Measurements from ENCODE around the gene OR2M5. TPM values are rescaled to one million over a fixed set of nuclear protein-coding genes. Genes with fewer than 3 reads are reported as not detected.

OR2M5 gene
- total RNA-seq, 1 donor from 2014 or later = not detected

GRCh38 chr1:248183996-248184395 lies 39.0 kb downstream of the OR2M5 start:
- H3K4me3 Mint-ChIP-seq (ENCODE audit: unreplicated experiment) = no peak overlapping the region
- H3K9me3 Mint-ChIP-seq (ENCODE audit: low read depth) = peaks cover 55% of the 10 kb centered on the region
- peaks cover 2% of the 10 kb centered on the region for H3K36me3 Mint-ChIP-seq (ENCODE audit: low read depth)
- H3K27me3 Mint-ChIP-seq (ENCODE audit: low read depth) = no peaks in the 10 kb centered on the region
- no peak for DNase-seq (ENCODE audit: low spot score)
- H3K27ac Mint-ChIP-seq (ENCODE audit: unreplicated experiment) = no peak overlapping the region
- no peak for TF ChIP-seq CTCF (IDR thresholded peaks at IDR 0.05)
- H3K4me1 Mint-ChIP-seq (ENCODE audit: low read depth) = no peaks in the 10 kb centered on the region

GRCh38 chr1:248187363-248187762 lies 42.4 kb downstream of the OR2M5 start:
- no peaks in the 10 kb centered on the region for H3K4me1 Mint-ChIP-seq (ENCODE audit: low read depth)
- no peak for TF ChIP-seq CTCF (IDR thresholded peaks at IDR 0.05)
- H3K4me3 Mint-ChIP-seq (ENCODE audit: unreplicated experiment) = no peak overlapping the region
- peaks cover 52% of the 10 kb centered on the region for H3K9me3 Mint-ChIP-seq (ENCODE audit: low read depth)
- no peaks in the 10 kb centered on the region for H3K27me3 Mint-ChIP-seq (ENCODE audit: low read depth)
- peaks cover 2% of the 10 kb centered on the region for H3K36me3 Mint-ChIP-seq (ENCODE audit: low read depth)
- no peak overlapping the region for H3K27ac Mint-ChIP-seq (ENCODE audit: unreplicated experiment)
- DNase-seq (ENCODE audit: low spot score) = no peak

- Mint-ChIP-seq H3K27me3 (ENCODE audit: low read depth) (no peaks in the 10 kb centered on the region), H3K4me3 (ENCODE audit: unreplicated experiment) (no peak overlapping the region), H3K4me1 (ENCODE audit: low read depth) (no peaks in the 10 kb centered on the region), H3K27ac (ENCODE audit: unreplicated experiment) (no peak overlapping the region), H3K36me3 (ENCODE audit: low read depth) (peaks cover 1% of the 10 kb centered on the region), H3K9me3 (ENCODE audit: low read depth) (peaks cover 51% of the 10 kb centered on the region)
- no peak for DNase-seq (ENCODE audit: low spot score)
- TF ChIP-seq CTCF (IDR thresholded peaks at IDR 0.05) = no peak
These were observed 44.1 kb downstream of the OR2M5 start for GRCh38 chr1:248189026-248189425.

- no peak for DNase-seq (ENCODE audit: low spot score)
- Mint-ChIP-seq H3K4me3 (ENCODE audit: unreplicated experiment) (no peak overlapping the region), H3K9me3 (ENCODE audit: low read depth) (peaks cover 59% of the 10 kb centered on the region), H3K36me3 (ENCODE audit: low read depth) (no peaks in the 10 kb centered on the region), H3K27ac (ENCODE audit: unreplicated experiment) (no peak overlapping the region), H3K27me3 (ENCODE audit: low read depth) (no peaks in the 10 kb centered on the region), H3K4me1 (ENCODE audit: low read depth) (no peaks in the 10 kb centered on the region)
- no peak for TF ChIP-seq CTCF (IDR thresholded peaks at IDR 0.05)
These were observed 49.2 kb downstream of the OR2M5 start for GRCh38 chr1:248194117-248194516.

Other genes with a start within 250 kb of the OR2M5 start
- gene OR2W3, start 249.6 kb upstream of the OR2M5 start, total RNA-seq = 0.75 TPM in 1 of 3 replicates, not detected in the others
- gene OR2T8, start 224.9 kb upstream of the OR2M5 start, total RNA-seq = not detected in 3 replicates
- gene OR2AJ1, start 220.3 kb upstream of the OR2M5 start, total RNA-seq = not detected in 3 replicates
- not detected in 3 replicates for gene OR2L8, start 196.3 kb upstream of the OR2M5 start, total RNA-seq
- not detected in 3 replicates for gene OR2AK2, start 179.9 kb upstream of the OR2M5 start, total RNA-seq
- gene OR2L5, start 131.5 kb upstream of the OR2M5 start, total RNA-seq = not detected in 3 replicates
- gene OR2L2, start 115.1 kb upstream of the OR2M5 start, total RNA-seq = 0.07 TPM in 1 of 3 replicates, not detected in the others
- gene OR2L3, start 98.3 kb upstream of the OR2M5 start, total RNA-seq = not detected in 3 replicates
- gene OR2L13, start 50.0 kb upstream of the OR2M5 start, total RNA-seq = not detected in 3 replicates
- not detected in 3 replicates for gene OR2M2, start 29.7 kb downstream of the OR2M5 start, total RNA-seq
- not detected in 3 replicates for gene OR2M3, start 52.1 kb downstream of the OR2M5 start, total RNA-seq
- gene OR2M4, start 86.3 kb downstream of the OR2M5 start, total RNA-seq = not detected in 3 replicates
- gene OR2T33, start 132.8 kb downstream of the OR2M5 start, total RNA-seq = not detected in 3 replicates
- gene OR2T12, start 158.3 kb downstream of the OR2M5 start, total RNA-seq = not detected in 3 replicates
- not detected in 3 replicates for gene OR2M7, start 179.4 kb downstream of the OR2M5 start, total RNA-seq
- not detected in 3 replicates for gene OR14C36, start 203.6 kb downstream of the OR2M5 start, total RNA-seq
- gene OR2T4, start 216.5 kb downstream of the OR2M5 start, total RNA-seq = not detected in 3 replicates
- not detected in 3 replicates for gene OR2T6, start 230.6 kb downstream of the OR2M5 start, total RNA-seq